Ammon's horn (tissue), 1 donor: Measurements from ENCODE around the gene PDE4A.
A peak's percentile ranks its signal among the peaks of the same experiment; 100 is the strongest.

ENCODE experiments used
- DNase-seq: peaks from one replicate; pipeline ENCODE4 v3.0.0-alpha.2; 2016; ENCODE audit warnings: low spot score

The PDE4A gene

GRCh38 chr19:10510301-10510802, 90.0 kb downstream of the PDE4A start:
- no peak for DNase-seq

DNA sequence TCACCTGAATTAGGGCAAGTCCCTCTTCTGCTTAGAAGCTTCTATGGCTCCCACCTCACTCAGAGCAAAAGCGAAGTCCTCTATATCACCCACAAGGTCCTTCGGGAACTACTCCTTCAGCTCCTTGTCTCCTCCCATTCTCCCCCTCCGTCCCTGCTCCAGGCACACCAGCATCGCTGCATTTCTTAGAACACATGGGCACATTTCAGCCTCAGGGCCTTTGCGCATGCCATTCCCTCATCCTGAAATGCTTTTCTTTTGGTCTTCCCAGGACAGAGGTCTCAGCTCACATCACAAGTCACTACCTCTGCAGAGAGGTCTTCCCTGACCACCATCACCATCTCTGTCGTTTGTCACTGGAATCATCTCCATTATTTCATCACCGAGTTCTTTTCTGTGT, 92.9 kb downstream of the PDE4A start:
- no peak for DNase-seq

GRCh38 chr19:10514211-10515145, 94.1 kb downstream of the PDE4A start:
- DNase-seq = no peak

DNA sequence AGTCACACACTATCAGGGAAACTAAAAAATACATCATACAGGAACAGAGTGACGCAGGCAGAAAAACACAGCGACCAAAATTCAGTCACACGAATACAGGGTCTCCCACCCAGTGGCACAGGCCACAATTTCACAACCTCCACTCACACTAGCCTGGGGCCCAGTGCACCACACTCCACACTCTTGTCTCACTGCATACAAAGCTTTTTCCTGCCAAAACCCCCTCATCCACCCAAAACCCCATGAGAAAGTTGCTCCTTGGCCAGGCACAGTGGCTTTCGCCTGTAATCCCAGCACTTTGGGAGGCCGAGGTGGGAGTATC, 95.7 kb downstream of the PDE4A start:
- DNase-seq = no peak

GRCh38 chr19:10516671-10517286, 96.4 kb downstream of the PDE4A start:
- peak; percentile 29 for DNase-seq

GRCh38 chr19:10517361-10517759, 97.0 kb downstream of the PDE4A start, which contains the start of gene S1PR5:
TSS of gene S1PR5 (minus strand) at chr19:10517447. CDS start at chr19:10515011, 2,436 bp downstream.
- peak; percentile 93 for DNase-seq

- DNase-seq = peak; percentile 42
Observed at GRCh38 chr19:10517760-10518443, 97.6 kb downstream of the PDE4A start.

DNA sequence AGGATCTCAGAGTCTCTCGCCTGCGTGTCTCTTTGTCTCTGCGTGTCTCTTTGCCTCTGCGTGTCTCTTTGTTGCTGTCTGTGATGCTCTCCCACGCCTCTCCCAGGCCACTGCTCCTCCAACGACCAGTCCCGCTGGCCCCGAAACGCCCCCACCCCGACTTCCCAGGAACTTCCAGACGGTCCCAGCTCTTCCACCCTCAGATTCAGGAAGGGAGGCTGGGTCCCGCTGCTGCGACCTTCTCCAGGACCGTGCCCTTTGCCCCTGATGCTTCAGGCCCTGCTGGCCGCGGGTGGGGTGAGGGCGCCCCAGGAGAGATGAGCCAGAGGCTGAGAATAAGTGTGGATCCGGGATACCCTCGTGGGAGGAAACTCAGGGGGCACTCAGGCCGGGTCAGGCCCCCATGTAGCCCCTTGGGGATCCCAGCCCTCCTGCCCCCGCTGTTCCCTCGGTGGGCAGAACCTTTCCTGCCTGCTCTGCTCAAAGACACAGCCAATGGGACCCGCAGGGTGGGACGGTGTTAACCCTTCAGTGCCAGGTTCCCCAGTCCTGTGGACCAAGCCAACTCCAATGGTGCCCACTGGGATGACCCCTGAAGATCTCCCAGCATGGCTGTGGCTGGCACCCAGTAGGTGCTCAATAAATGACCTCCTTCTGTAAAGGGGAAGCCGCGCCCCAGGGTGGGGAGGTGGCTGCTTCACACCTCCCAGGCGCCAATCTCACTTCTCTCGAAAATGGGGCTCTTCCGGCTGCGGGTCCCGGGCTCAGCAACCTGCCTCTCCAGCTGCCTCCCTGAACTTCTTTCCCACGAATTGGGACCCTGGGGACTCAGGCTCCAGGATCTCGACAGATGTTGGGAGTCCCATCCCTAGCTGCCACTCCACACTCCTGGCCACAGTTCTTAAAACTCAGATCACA, 98.4 kb downstream of the PDE4A start:
- no peak for DNase-seq
